IPS-18c (cell line): ENCODE measurements around the gene PIK3CA.
"Not testable (repeated sequence)": the region's sequence is repeated elsewhere in the genome, so short reads cannot be mapped to it uniquely, and the experiment has no call there.

ENCODE experiments used
- H3K4me3 ChIP-seq: 2 replicates; pipeline ENCODE4 v1.7.0; 2013; ENCODE audit warnings: low read depth, mild to moderate bottlenecking, low read length, moderate library complexity; ENCODE audit not compliant: insufficient read depth
- H3K9me3 ChIP-seq: one replicate; pipeline ENCODE4 v1.6.1; 2013; ENCODE audit warnings: mild to moderate bottlenecking, low read length, moderate library complexity; ENCODE audit not compliant: control insufficient read depth, insufficient read depth

PIK3CA gene

DNA sequence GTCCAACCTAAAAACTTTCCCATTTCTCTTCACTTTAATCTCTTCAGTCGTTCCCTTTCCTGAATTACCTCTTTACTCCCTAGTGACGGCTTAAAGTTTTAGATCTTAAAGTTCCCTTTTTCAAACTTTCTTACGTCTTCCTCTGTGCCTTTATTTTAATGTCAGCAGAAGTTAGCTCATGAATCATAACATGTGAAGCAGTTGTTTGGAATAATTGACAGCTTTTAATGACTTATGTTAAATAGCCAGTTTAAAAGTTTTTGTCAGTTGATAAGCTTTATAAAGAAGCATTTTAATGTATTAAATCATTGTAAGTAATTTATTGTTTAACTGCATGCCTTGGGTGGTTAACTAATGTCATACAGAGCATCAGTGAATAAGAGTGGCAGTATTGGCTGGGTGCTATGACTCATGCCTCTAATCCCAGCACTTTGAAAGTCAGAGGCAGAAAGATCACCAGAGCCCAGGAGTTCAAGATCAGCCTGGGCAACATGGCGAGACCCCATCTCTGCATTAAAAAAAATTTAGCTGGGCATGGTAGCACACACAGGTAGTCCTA, 33.9 kb downstream of the PIK3CA start:
- peaks cover 2% of the 10 kb centered on the region for H3K9me3 ChIP-seq
- no peak overlapping the region for H3K4me3 ChIP-seq

- no peak overlapping the region for H3K4me3 ChIP-seq
Measured at GRCh38 chr3:179182902-179183301, 34.7 kb downstream of the PIK3CA start.

GRCh38 chr3:179184826-179185225, 36.7 kb downstream of the PIK3CA start:
- H3K9me3 ChIP-seq = no peaks in the 10 kb centered on the region
- no peak overlapping the region for H3K4me3 ChIP-seq

More at GRCh38 chr3:179182902-179183301, 34.7 kb downstream of the PIK3CA start:
- H3K9me3 ChIP-seq = peaks cover 2% of the 10 kb centered on the region

DNA sequence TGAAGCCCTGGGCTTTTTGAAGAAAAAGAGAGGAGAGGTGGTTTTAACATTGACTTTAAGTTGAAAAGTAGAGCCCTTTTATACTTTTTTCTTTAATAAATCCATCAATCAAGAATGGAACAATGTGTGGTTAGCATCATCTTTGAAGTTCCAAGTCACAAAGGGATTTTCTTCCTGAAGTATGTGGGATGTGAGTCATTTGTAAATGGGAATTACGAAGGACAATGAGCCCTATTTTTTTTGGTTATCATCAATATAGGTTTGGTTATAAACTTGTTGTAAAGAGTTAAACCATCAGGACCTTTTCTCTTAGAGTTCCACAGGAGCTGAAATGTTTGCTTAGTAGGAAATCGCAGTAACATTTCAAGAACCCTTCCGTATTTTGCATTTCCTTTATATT, 38.3 kb downstream of the PIK3CA start:
- Histone ChIP-seq H3K9me3 (no peaks in the 10 kb centered on the region), H3K4me3 (no peak overlapping the region)

- no peaks in the 10 kb centered on the region for H3K9me3 ChIP-seq
- H3K4me3 ChIP-seq = no peak overlapping the region; the same call in 1 of the 2 replicates
Measured at GRCh38 chr3:179189759-179190158, 41.6 kb downstream of the PIK3CA start.

DNA sequence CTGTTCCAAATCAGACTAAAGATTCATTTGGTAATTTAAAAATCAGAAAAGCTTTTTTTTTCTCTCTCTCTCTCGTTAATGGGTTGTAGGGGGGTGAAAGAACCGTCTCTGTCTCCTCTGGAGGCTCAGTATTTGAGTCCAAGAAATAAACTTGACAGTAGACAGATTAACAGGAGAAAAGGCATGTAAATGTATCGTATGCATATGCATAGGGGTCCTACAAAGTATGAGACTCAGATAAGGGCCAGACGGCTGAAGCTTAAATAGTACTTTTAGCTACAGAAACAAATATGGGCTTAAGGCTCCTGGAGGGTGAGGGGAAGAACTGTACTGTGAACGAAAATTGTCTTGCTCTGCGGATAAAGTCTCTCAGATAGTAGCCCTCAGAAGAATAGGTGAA, 42.4 kb downstream of the PIK3CA start:
- no peak overlapping the region for H3K4me3 ChIP-seq
- H3K9me3 ChIP-seq = no peaks in the 10 kb centered on the region

- H3K4me3 ChIP-seq = no peak overlapping the region
- no peaks in the 10 kb centered on the region for H3K9me3 ChIP-seq
Measured at GRCh38 chr3:179192542-179192941, 44.4 kb downstream of the PIK3CA start.

GRCh38 chr3:179194931-179195330, 46.8 kb downstream of the PIK3CA start:
- Histone ChIP-seq H3K4me3 (no peak overlapping the region), H3K9me3 (no peaks in the 10 kb centered on the region)

DNA sequence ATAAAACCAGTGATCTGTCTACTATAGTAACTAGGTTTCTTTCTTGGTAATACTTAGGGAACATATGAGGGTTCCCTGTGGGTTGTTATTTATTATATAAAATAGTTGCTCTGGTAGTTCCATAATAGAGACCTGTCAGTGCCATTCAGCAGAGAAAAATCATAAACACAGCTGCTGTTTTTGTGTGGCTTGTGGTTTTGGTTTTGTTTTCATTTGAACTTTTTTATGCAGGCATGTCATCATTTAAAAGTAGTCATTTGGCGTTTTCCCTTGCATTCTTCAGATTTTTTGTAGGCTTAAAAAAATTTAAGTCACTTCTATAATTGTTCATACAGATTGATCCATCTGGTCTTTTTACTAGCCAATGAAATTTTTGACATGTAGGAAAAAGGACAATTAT, 47.9 kb downstream of the PIK3CA start:
- no peak overlapping the region for H3K4me3 ChIP-seq
- H3K9me3 ChIP-seq = no peaks in the 10 kb centered on the region

DNA sequence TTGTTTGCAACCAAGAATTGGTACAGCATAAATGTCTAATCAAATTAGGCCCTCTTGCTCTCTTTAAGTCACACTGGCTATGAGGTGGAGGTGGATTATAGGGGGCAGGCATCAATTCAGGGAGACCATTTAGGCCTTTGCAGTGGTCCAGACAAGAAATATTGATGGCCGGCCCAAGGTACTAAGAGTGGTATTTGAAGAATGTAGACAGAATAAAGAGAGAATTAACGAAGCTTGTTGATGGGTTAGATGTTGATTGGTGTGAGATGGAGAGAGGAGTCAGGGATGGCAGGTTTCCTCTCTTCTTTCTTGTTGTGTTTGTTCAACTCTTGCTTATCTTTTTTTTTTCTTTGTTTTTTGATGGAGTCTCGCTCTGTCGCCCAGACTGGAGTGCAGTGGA, 48.5 kb downstream of the PIK3CA start:
- Histone ChIP-seq H3K4me3 (no peak overlapping the region), H3K9me3 (no peaks in the 10 kb centered on the region)

DNA sequence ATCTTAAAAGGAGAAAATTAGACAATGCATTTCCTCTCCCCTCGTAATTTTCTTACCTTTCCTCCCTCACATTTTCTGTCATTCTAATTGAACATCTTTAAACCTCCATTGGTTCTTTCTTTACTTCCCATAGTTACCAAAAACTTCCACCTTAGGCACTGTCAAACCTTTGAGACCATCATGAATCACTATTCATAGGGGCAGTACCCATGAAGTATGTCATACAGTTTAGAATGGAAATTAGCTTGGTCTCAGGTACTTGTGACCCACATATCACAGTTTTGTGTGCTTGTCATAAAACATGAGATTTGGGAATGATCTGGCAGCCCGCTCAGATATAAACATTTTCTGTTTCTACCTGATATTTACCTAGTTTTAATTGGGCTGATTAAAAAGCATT, 52.6 kb downstream of the PIK3CA start:
- no peak overlapping the region for H3K4me3 ChIP-seq
- H3K9me3 ChIP-seq = no peaks in the 10 kb centered on the region

GRCh38 chr3:179215550-179215949, 67.4 kb downstream of the PIK3CA start:
- not testable (repeated sequence) for H3K9me3 ChIP-seq, H3K4me3 ChIP-seq

DNA sequence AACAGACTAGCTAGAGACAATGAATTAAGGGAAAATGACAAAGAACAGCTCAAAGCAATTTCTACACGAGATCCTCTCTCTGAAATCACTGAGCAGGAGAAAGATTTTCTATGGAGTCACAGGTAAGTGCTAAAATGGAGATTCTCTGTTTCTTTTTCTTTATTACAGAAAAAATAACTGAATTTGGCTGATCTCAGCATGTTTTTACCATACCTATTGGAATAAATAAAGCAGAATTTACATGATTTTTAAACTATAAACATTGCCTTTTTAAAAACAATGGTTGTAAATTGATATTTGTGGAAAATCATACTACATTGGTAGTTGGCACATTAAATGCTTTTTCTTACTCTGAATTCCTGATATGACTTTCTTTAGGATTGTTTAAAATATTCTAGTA, 70.1 kb downstream of the PIK3CA start:
- H3K9me3 ChIP-seq, H3K4me3 ChIP-seq: not testable (repeated sequence)

DNA sequence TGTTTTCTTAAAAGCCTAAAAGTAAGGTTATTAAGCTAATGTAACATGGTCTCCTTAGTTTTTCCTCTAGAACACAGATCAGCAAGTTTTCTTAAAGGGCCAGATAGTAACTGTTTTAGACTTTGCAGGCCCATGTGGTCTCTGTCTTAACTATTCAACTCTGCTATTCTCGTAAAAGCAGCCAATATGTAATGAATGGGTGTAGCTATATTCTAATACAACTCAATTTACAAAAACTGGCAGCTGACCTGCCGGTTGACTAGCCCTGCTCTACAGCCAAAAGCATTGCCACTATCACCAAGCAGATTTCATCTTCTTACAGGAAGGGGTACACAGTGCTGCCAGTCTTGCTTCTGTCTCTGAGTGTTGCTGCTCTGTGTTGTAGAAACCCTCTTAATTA, 75.4 kb downstream of the PIK3CA start:
- no peak overlapping the region for H3K4me3 ChIP-seq
- H3K9me3 ChIP-seq = no peaks in the 10 kb centered on the region

DNA sequence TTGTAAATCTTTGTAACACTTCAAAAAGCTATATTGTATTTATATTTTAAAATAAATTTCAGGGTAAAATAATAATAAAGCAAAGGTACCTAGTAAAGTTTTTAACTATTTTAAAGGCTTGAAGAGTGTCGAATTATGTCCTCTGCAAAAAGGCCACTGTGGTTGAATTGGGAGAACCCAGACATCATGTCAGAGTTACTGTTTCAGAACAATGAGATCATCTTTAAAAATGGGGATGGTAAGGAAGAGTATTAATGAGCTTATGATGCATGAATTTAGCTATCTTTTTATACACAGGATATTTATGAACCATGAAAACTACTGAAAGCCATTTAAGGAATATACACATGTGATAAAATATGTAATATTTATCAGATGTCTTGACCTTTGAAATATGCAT, 76.4 kb downstream of the PIK3CA start:
- Histone ChIP-seq H3K9me3 (no peaks in the 10 kb centered on the region), H3K4me3 (no peak overlapping the region)

DNA sequence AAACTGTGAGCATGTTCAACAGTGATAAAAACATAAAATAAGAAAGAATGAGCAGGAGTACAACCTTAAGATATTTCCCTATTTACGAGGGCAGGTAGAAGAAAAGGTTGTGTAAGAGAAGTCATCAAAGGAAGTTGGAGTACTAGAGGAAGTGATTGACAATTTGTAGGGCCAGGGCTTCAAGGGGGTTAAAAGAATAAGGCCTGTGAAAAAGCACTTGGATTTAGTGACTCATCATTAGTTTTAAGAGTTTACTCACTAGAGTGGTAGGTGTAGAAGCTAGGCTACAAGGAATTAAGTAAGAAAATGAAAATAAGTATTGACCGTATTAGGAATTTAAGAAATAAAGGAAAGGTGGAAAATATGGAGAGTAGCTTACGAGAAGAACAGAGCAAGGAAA, 79.2 kb downstream of the PIK3CA start:
- no peak overlapping the region for H3K4me3 ChIP-seq
- H3K9me3 ChIP-seq = no peaks in the 10 kb centered on the region

DNA sequence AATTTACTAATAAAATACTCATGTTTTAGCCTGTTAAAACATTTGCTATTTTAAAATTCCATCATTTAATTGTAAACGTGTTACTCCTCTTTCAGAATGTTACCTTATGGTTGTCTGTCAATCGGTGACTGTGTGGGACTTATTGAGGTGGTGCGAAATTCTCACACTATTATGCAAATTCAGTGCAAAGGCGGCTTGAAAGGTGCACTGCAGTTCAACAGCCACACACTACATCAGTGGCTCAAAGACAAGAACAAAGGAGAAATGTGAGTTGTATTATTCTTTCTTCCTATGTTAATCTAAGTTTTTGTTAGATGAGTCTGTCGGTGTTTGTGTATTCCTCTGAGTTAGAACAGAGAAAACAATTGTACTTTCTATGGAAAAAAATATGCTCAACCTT, 81.0 kb downstream of the PIK3CA start:
- no peaks in the 10 kb centered on the region for H3K9me3 ChIP-seq
- H3K4me3 ChIP-seq = no peak overlapping the region

GRCh38 chr3:179233043-179233442, 84.9 kb downstream of the PIK3CA start:
- H3K4me3 ChIP-seq = no peak overlapping the region
- H3K9me3 ChIP-seq = no peaks in the 10 kb centered on the region

- no peak overlapping the region for H3K4me3 ChIP-seq
- no peaks in the 10 kb centered on the region for H3K9me3 ChIP-seq
Measured at GRCh38 chr3:179234199-179234598, 86.0 kb downstream of the PIK3CA start.
